ENCODE data around the gene NUDT14.

The NUDT14 gene

GRCh38 chr14:105153331-105153731, 27.8 kb downstream of the NUDT14 start:
- Histone ChIP-seq H3K4me3 (ENCODE audit: low read depth in 1 of 2, low read length in 2 of 2) (no peak overlapping the region), H3K4me1 (ENCODE audit: control insufficient read depth in 1 of 2, insufficient read depth in 2 of 2, low read length in 2 of 2) (peaks cover 0 to 3% of the 10 kb centered on the region in 2 donors), H3K36me3 (ENCODE audit: control insufficient read depth in 1 of 2, insufficient read depth in 2 of 2, low read length in 2 of 2) (no peaks in the 10 kb centered on the region), H3K27ac (ENCODE audit: low read length) (no peak overlapping the region), H3K27me3 (ENCODE audit: low read depth, low read length) (no peaks in the 10 kb centered on the region), H3K9me3 (ENCODE audit: control insufficient read depth in 1 of 2, low read length in 2 of 2) (no peaks in the 10 kb centered on the region)

DNA sequence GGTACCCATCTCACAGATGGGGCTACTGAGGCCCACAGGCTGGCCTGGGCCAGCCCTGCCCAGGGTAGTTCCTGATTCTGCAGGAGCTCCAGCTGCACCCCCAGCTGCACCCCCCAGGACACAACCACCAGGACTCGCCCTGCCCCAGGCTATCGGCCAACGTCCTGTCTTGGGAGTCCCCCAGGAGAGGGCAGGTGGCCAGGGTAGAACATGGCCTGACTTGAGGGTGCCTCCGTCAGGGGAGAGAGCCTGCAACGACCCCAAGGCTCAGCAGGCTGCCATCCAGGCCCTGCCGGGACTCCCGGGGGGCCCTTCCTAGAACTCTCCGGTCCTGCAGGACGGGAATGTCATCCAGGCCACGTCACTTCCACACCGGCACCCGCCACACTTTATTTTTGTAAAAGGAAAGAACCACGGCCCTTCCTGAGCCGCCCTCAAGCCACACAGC, 28.3 kb downstream of the NUDT14 start:
- Histone ChIP-seq H3K4me1 (ENCODE audit: control insufficient read depth in 1 of 2, insufficient read depth in 2 of 2, low read length in 2 of 2) (peaks cover 0 to 3% of the 10 kb centered on the region in 2 donors), H3K27me3 (ENCODE audit: low read depth, low read length) (no peaks in the 10 kb centered on the region), H3K4me3 (ENCODE audit: low read depth in 1 of 2, low read length in 2 of 2) (no peak overlapping the region), H3K9me3 (ENCODE audit: control insufficient read depth in 1 of 2, low read length in 2 of 2) (no peaks in the 10 kb centered on the region), H3K36me3 (ENCODE audit: control insufficient read depth in 1 of 2, insufficient read depth in 2 of 2, low read length in 2 of 2) (no peaks in the 10 kb centered on the region), H3K27ac (ENCODE audit: low read length) (no peak overlapping the region)

GRCh38 chr14:105151838-105152793, 29.0 kb downstream of the NUDT14 start:
- Histone ChIP-seq H3K4me1 (ENCODE audit: control insufficient read depth in 1 of 2, insufficient read depth in 2 of 2, low read length in 2 of 2) (peaks cover 0 to 3% of the 10 kb centered on the region in 2 donors), H3K9me3 (ENCODE audit: control insufficient read depth in 1 of 2, low read length in 2 of 2) (no peaks in the 10 kb centered on the region), H3K36me3 (ENCODE audit: control insufficient read depth in 1 of 2, insufficient read depth in 2 of 2, low read length in 2 of 2) (no peaks in the 10 kb centered on the region), H3K27ac (ENCODE audit: low read length) (no peak overlapping the region), H3K4me3 (ENCODE audit: low read depth in 1 of 2, low read length in 2 of 2) (no peak overlapping the region), H3K27me3 (ENCODE audit: low read depth, low read length) (no peaks in the 10 kb centered on the region)

GRCh38 chr14:105151084-105151837, 29.9 kb downstream of the NUDT14 start:
- H3K27me3 ChIP-seq (ENCODE audit: low read depth, low read length): no peaks in the 10 kb centered on the region
- H3K9me3 ChIP-seq (ENCODE audit: control insufficient read depth in 1 of 2, low read length in 2 of 2): no peaks in the 10 kb centered on the region
- H3K4me3 ChIP-seq (ENCODE audit: low read depth in 1 of 2, low read length in 2 of 2): no peak overlapping the region
- peaks cover 0 to 3% of the 10 kb centered on the region in 2 donors for H3K4me1 ChIP-seq (ENCODE audit: control insufficient read depth in 1 of 2, insufficient read depth in 2 of 2, low read length in 2 of 2)
- H3K27ac ChIP-seq (ENCODE audit: low read length): no peak overlapping the region
- no peaks in the 10 kb centered on the region for H3K36me3 ChIP-seq (ENCODE audit: control insufficient read depth in 1 of 2, insufficient read depth in 2 of 2, low read length in 2 of 2)

- H3K4me3 ChIP-seq (ENCODE audit: low read depth in 1 of 2, low read length in 2 of 2): no peak overlapping the region
- H3K27ac ChIP-seq (ENCODE audit: low read length): no peak overlapping the region
- no peaks in the 10 kb centered on the region for H3K36me3 ChIP-seq (ENCODE audit: control insufficient read depth in 1 of 2, insufficient read depth in 2 of 2, low read length in 2 of 2)
- no peaks in the 10 kb centered on the region for H3K9me3 ChIP-seq (ENCODE audit: control insufficient read depth in 1 of 2, low read length in 2 of 2)
- H3K4me1 ChIP-seq (ENCODE audit: control insufficient read depth in 1 of 2, insufficient read depth in 2 of 2, low read length in 2 of 2): peaks cover 0 to 3% of the 10 kb centered on the region in 2 donors
- no peaks in the 10 kb centered on the region for H3K27me3 ChIP-seq (ENCODE audit: low read depth, low read length)
These were observed 30.6 kb downstream of the NUDT14 start for GRCh38 chr14:105150368-105151083.

DNA sequence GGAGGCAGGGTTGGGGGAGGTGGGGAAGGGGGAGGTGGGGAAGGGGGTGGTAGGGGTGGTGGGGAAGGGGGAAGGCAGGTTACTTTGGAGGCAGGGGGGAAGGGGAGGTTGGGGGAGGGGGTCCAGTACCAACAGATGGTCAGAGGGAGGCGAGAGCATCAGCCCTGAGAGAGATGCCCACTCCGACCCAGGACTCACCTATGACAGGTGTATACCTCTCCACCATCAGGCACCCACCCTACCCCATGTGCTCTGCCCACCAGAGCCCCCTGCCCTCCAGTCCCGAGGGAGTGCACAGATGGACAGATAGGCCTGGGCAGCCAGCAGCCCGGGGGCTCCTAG, 31.1 kb downstream of the NUDT14 start:
- Histone ChIP-seq H3K4me1 (ENCODE audit: control insufficient read depth in 1 of 2, insufficient read depth in 2 of 2, low read length in 2 of 2) (peaks cover 0 to 3% of the 10 kb centered on the region in 2 donors), H3K36me3 (ENCODE audit: control insufficient read depth in 1 of 2, insufficient read depth in 2 of 2, low read length in 2 of 2) (no peaks in the 10 kb centered on the region)

DNA sequence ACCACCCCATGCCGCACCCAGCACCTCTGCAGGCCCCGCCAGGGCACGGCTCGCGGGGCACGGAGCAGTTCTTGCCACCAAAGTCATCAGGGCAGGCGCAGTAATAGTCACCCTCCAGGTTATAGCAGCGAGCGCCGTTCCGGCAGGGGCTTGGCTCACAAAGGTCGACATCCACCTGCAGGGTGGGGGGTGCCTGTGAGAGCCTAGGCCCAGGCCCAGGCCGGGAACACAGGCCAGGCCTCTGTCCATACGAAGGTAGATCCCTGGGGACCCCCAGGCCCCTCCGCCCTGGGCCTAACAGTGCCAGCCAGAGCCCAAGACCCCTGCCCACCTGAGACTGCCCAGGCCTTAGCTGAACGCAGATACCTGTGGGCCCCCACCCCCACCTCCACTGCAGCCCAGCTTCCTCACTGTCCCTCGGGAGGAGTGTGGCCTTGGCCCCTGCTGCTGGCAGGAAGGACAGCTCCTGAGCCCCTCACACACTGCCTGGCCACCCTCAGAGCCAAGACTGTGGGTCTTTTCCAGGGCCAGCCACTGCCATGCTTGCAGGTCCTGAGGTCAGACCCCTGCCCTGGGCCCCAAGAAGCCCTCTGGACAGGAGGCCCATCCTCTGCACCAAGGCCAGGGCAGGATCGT, 31.8 kb downstream of the NUDT14 start:
- Histone ChIP-seq H3K36me3 (ENCODE audit: control insufficient read depth in 1 of 2, insufficient read depth in 2 of 2, low read length in 2 of 2) (no peaks in the 10 kb centered on the region), H3K9me3 (ENCODE audit: control insufficient read depth in 1 of 2, low read length in 2 of 2) (no peaks in the 10 kb centered on the region), H3K4me3 (ENCODE audit: low read depth in 1 of 2, low read length in 2 of 2) (no peak overlapping the region), H3K27ac (ENCODE audit: low read length) (no peak overlapping the region), H3K4me1 (ENCODE audit: control insufficient read depth in 1 of 2, insufficient read depth in 2 of 2, low read length in 2 of 2) (peaks cover 0 to 2% of the 10 kb centered on the region in 2 donors), H3K27me3 (ENCODE audit: low read depth, low read length) (no peaks in the 10 kb centered on the region)

More for the DNA sequence above, 31.1 kb downstream of the NUDT14 start:
- no peaks in the 10 kb centered on the region for H3K27me3 ChIP-seq (ENCODE audit: low read depth, low read length)
- H3K27ac ChIP-seq (ENCODE audit: low read length): no peak overlapping the region
- H3K9me3 ChIP-seq (ENCODE audit: control insufficient read depth in 1 of 2, low read length in 2 of 2): no peaks in the 10 kb centered on the region
- H3K4me3 ChIP-seq (ENCODE audit: low read depth in 1 of 2, low read length in 2 of 2): no peak overlapping the region

GRCh38 chr14:105148604-105149145, 32.4 kb downstream of the NUDT14 start:
- Histone ChIP-seq H3K4me1 (ENCODE audit: control insufficient read depth in 1 of 2, insufficient read depth in 2 of 2, low read length in 2 of 2) (no peaks in the 10 kb centered on the region), H3K27me3 (ENCODE audit: low read depth, low read length) (no peaks in the 10 kb centered on the region), H3K9me3 (ENCODE audit: control insufficient read depth in 1 of 2, low read length in 2 of 2) (no peaks in the 10 kb centered on the region), H3K27ac (ENCODE audit: low read length) (no peak overlapping the region), H3K4me3 (ENCODE audit: low read depth in 1 of 2, low read length in 2 of 2) (no peak overlapping the region), H3K36me3 (ENCODE audit: control insufficient read depth in 1 of 2, insufficient read depth in 2 of 2, low read length in 2 of 2) (no peaks in the 10 kb centered on the region)

DNA sequence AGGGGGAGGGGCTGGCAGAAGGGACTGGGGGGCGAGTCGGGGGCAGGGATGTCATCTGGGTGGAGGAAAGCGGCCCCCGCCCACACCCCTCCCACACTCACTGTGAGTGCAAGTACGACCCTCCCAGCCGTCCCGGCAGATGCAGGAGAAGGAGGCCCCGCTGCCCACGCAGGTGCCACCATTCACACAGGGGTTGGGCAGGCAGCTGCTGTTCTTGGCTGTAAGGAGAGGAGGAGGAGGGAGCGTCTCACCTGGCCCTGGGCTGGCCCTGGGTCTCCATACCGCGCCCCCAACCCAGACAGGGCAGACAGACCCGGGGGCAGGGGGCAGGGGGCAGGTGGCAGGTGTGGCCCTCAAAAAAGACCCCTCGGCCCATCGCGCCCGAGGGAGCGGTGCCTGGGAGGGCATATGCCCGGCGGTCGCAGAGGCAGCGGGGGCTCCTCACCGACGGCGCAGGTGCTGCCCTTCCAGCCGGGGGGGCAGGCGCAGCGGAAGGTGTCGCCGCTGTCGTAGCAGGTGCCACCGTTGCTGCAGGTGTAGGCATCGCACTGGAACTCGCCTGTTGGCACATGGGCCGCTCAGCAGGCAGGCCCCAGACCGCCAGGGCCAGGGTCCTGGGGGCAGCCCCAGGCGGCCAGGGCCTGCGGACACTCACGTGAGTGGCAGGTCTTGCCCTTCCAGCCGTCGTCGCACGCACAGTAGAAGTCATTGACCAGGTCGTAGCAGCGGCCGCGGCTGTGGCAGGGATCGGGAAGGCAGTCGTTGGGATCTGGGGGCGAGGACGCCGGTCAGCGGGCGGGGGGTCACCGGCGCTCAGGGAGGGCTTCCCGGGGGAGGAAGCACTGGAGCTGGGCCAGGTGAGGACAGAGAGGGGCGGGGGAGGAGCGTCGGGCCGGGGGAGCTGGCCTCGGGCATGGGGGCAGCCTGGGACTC, 33.2 kb downstream of the NUDT14 start:
- no peaks in the 10 kb centered on the region for H3K4me1 ChIP-seq (ENCODE audit: control insufficient read depth in 1 of 2, insufficient read depth in 2 of 2, low read length in 2 of 2)
- H3K9me3 ChIP-seq (ENCODE audit: control insufficient read depth in 1 of 2, low read length in 2 of 2): no peaks in the 10 kb centered on the region
- no peak overlapping the region for H3K27ac ChIP-seq (ENCODE audit: low read length)
- no peak overlapping the region for H3K4me3 ChIP-seq (ENCODE audit: low read depth in 1 of 2, low read length in 2 of 2)
- no peaks in the 10 kb centered on the region for H3K36me3 ChIP-seq (ENCODE audit: control insufficient read depth in 1 of 2, insufficient read depth in 2 of 2, low read length in 2 of 2)
- H3K27me3 ChIP-seq (ENCODE audit: low read depth, low read length): no peaks in the 10 kb centered on the region
